HG03039 (cell line): ENCODE data around the gene UBR4.
"Not testable (repeated sequence)": the region's sequence is repeated elsewhere in the genome, so short reads cannot be mapped to it uniquely, and the experiment has no call there.

Source experiments
- ATAC-seq: cut with Tn5 transposase; IDR thresholded peaks from one replicate; pipeline ENCODE4 v1.9.1; 2021; ENCODE audit warnings: mild to moderate bottlenecking, moderate library complexity; ENCODE audit not compliant: unreplicated experiment

The UBR4 gene

GRCh38 chr1:19191811-19192210 is 18.3 kb downstream of the UBR4 start:
- no peak for ATAC-seq

- ATAC-seq, result no peak
Measured at GRCh38 chr1:19190468-19190867, 19.6 kb downstream of the UBR4 start.

GRCh38 chr1:19189270-19189669 is 20.8 kb downstream of the UBR4 start:
- ATAC-seq, result no peak

- no peak for ATAC-seq
Measured at GRCh38 chr1:19187852-19188251, 22.2 kb downstream of the UBR4 start.

- no peak for ATAC-seq
Measured at GRCh38 chr1:19186001-19186400, 24.1 kb downstream of the UBR4 start.

- no peak for ATAC-seq
Measured at GRCh38 chr1:19182223-19182622, 27.8 kb downstream of the UBR4 start.

GRCh38 chr1:19180265-19180657 is 29.8 kb downstream of the UBR4 start:
- not testable (repeated sequence) for ATAC-seq

GRCh38 chr1:19179597-19180264 is 30.3 kb downstream of the UBR4 start:
- no peak for ATAC-seq

GRCh38 chr1:19178734-19179398 is 31.2 kb downstream of the UBR4 start:
- ATAC-seq, result no peak

GRCh38 chr1:19177811-19178210 is 32.3 kb downstream of the UBR4 start:
- ATAC-seq, result no peak

GRCh38 chr1:19169642-19170041 is 40.4 kb downstream of the UBR4 start:
- ATAC-seq, result no peak

GRCh38 chr1:19167140-19167539 is 42.9 kb downstream of the UBR4 start:
- no peak for ATAC-seq

- no peak for ATAC-seq
Measured at GRCh38 chr1:19166066-19166465, 44.0 kb downstream of the UBR4 start.

GRCh38 chr1:19165501-19165900 is 44.6 kb downstream of the UBR4 start:
- no peak for ATAC-seq

- ATAC-seq, result no peak
Measured at GRCh38 chr1:19164274-19165015, 45.6 kb downstream of the UBR4 start.

- ATAC-seq, result no peak
Measured at GRCh38 chr1:19163261-19163660, 46.8 kb downstream of the UBR4 start.

- no peak for ATAC-seq
Measured at GRCh38 chr1:19160831-19161230, 49.2 kb downstream of the UBR4 start.

GRCh38 chr1:19157653-19158052 is 52.4 kb downstream of the UBR4 start:
- no peak for ATAC-seq

- ATAC-seq, result no peak
Measured at GRCh38 chr1:19156676-19157075, 53.4 kb downstream of the UBR4 start.

- no peak for ATAC-seq
Measured at GRCh38 chr1:19154876-19155275, 55.2 kb downstream of the UBR4 start.

- no peak for ATAC-seq
Measured at GRCh38 chr1:19153169-19153568, 56.9 kb downstream of the UBR4 start.

- ATAC-seq, result no peak
Measured at GRCh38 chr1:19151537-19151936, 58.5 kb downstream of the UBR4 start.
